Endothelial cell of umbilical vein (primary cell): ENCODE results near the gene CTNND2. TPM values are rescaled to one million over a fixed set of nuclear protein-coding genes. Genes with fewer than 3 reads are reported as not detected.

ENCODE experiments used
- BruUV-seq: library from RNA; stranded (reverse); fragments of 400-500 nt; replicated peaks from 2 replicates; lab custom pipeline; 2021; lab: Mats Ljungman, UMichigan
- CTCF ChIA-PET: fragments of 300-600, 350-600 bp; sonication (Branson Sonifier 250); formaldehyde crosslinking; loops from one replicate; lab custom pipeline; 2021; ENCODE audit warnings: antibody characterized with exemption, inconsistent platforms; lab: Charles Lee
- POLR2A ChIA-PET: fragments of 300-600, 350-600 bp; sonication (Branson Sonifier 250); formaldehyde crosslinking; loops from one replicate; lab custom pipeline; 2021; ENCODE audit warnings: antibody characterized with exemption, inconsistent platforms; lab: Charles Lee
- DNase-seq: peaks from one replicate; pipeline ENCODE4 v3.0.0-alpha.2; 2011; ENCODE audit warnings: low read depth, low spot score
- FAIRE-seq: peaks from 2 replicates; lab custom pipeline; 2011; peaks lifted over from hg19 to GRCh38; lab: Jason Lieb, UNC
- H2AFZ ChIP-seq: 2 replicates; pipeline ENCODE4 v1.6.0; 2012; ENCODE audit warnings: low read depth, low read length, control low read depth, inconsistent platforms
- H3K27ac ChIP-seq: 2 replicates; pipeline ENCODE4 v1.5.1; 2011; ENCODE audit warnings: low read depth, mild to moderate bottlenecking, control low read depth, low read length, moderate library complexity; ENCODE audit not compliant: insufficient read depth
- H3K27me3 ChIP-seq, 2 experiments: 2 replicates each; pipeline versions ENCODE4 v1.6.0 to v1.6.1; 2011; ENCODE audit warnings: low read length in 2 of 2, mixed read lengths in 1 of 2; ENCODE audit not compliant: control insufficient read depth in 2 of 2, insufficient read depth in 2 of 2
- H3K36me3 ChIP-seq, 2 experiments: 2 replicates in 1 of 2; 3 replicates in 1 of 2; pipeline ENCODE4 v1.5.1; 2011; ENCODE audit warnings: low read length in 2 of 2, mild to moderate bottlenecking in 1 of 2, moderate library complexity in 1 of 2; ENCODE audit not compliant: control insufficient read depth in 2 of 2, insufficient read depth in 2 of 2; ENCODE audit errors: extremely low read depth in 1 of 2
- H3K4me1 ChIP-seq: 3 replicates; pipeline ENCODE4 v1.5.1; 2011; ENCODE audit warnings: mild to moderate bottlenecking, low read length; ENCODE audit not compliant: control insufficient read depth, insufficient read depth; ENCODE audit errors: extremely low read depth
- H3K4me2 ChIP-seq: 2 replicates; pipeline ENCODE4 v1.6.1; 2011; ENCODE audit warnings: low read length, control low read depth, mixed read lengths; ENCODE audit not compliant: insufficient read depth
- H3K4me3 ChIP-seq, 3 experiments: fragments of 200-600 bp in 1 of 3; sonication (generic), shearing (Covaris generic) in 1 of 3; replicated peaks in 1 of 3; 2 replicates each; pipeline ENCODE4 v1.5.1; 2011 to 2016; ENCODE audit warnings: control low read depth in 3 of 3, low read length in 3 of 3, mild to moderate bottlenecking in 2 of 3, inconsistent platforms in 1 of 3, low read depth in 1 of 3, moderate library complexity in 1 of 3; ENCODE audit not compliant: insufficient read depth in 1 of 3
- H3K79me2 ChIP-seq: 2 replicates; pipeline ENCODE4 v1.6.0; 2012; ENCODE audit warnings: low read length, inconsistent platforms; ENCODE audit not compliant: control insufficient read depth, insufficient read depth
- H3K9ac ChIP-seq: replicated peaks from 2 replicates; pipeline ENCODE3; 2011; ENCODE audit warnings: low read length, control low read depth; ENCODE audit not compliant: insufficient read depth; ENCODE audit errors: extremely low read depth
- H3K9me1 ChIP-seq: replicated peaks from 3 replicates; pipeline ENCODE4 v1.6.0; 2011; ENCODE audit warnings: mild to moderate bottlenecking, low read length; ENCODE audit not compliant: control insufficient read depth, insufficient read depth; ENCODE audit errors: extremely low read depth
- H3K9me3 ChIP-seq: replicated peaks from 2 replicates; pipeline ENCODE4 v1.5.1; 2012; ENCODE audit warnings: low read length, inconsistent platforms; ENCODE audit not compliant: control insufficient read depth, insufficient read depth
- H4K20me1 ChIP-seq: replicated peaks from 2 replicates; pipeline ENCODE3; 2011; ENCODE audit warnings: mild to moderate bottlenecking, low read length; ENCODE audit not compliant: control insufficient read depth, insufficient read depth; ENCODE audit errors: extremely low read depth
- EZH2 ChIP-seq: IDR thresholded peaks from 2 replicates; pipeline ENCODE4 v1.6.1; 2012; ENCODE audit warnings: borderline replicate concordance, low read depth, mild to moderate bottlenecking, moderate library complexity, low read length, inconsistent platforms; ENCODE audit not compliant: severe bottlenecking
- FOS ChIP-seq: IDR thresholded peaks from 2 replicates; pipeline ENCODE4 v1.6.1; 2011; ENCODE audit warnings: mild to moderate bottlenecking, low read length, moderate library complexity, borderline replicate concordance; ENCODE audit not compliant: insufficient read depth
- GATA2 ChIP-seq: IDR thresholded peaks from 2 replicates; pipeline ENCODE4 v1.7.0; 2011; ENCODE audit warnings: low read depth, mild to moderate bottlenecking, moderate library complexity, mixed read lengths, low read length; ENCODE audit not compliant: insufficient read length, insufficient read depth
- JUN ChIP-seq: IDR thresholded peaks from 2 replicates; pipeline ENCODE4 v1.6.1; 2011; ENCODE audit warnings: borderline replicate concordance, low read depth; ENCODE audit not compliant: insufficient read length, insufficient read depth
- MYC ChIP-seq: IDR thresholded peaks from one replicate; pipeline ENCODE4 v1.6.1; 2011; ENCODE audit warnings: mild to moderate bottlenecking, low read depth, low read length
- POLR2A ChIP-seq: IDR thresholded peaks from 2 replicates; pipeline ENCODE4 v1.6.1; 2012; ENCODE audit warnings: low read depth, mild to moderate bottlenecking, control low read depth, low read length
- POLR2AphosphoS5 ChIP-seq: IDR thresholded peaks from 2 replicates; pipeline ENCODE4 v1.6.1; 2012; ENCODE audit warnings: low read depth, mild to moderate bottlenecking, control low read depth, low read length, moderate library complexity; ENCODE audit not compliant: insufficient read depth
- dilution Hi-C: fragments of 300-500 bp; cut with MboI; formaldehyde crosslinking; loops from one replicate; pipeline ENCODE4 v1.15.0; 2019; ENCODE audit warnings: low sequenced_read_pairs; ENCODE audit not compliant: extremely low pct_ligation_motif_present
- intact Hi-C: fragments of 100-400 bp; cut with micrococcal nuclease; formaldehyde crosslinking; loops from one replicate; pipeline ENCODE4 v1.10.0; 2022
- polyA plus RNA-seq, 4 experiments: library from polyadenylated mRNA; depleted of rRNA in 3 of 4; stranded (reverse) in 3 of 4; unstranded in 1 of 4; fragments of >200 nt; gene quantifications; 2 replicates each; pipeline versions ENCODE4 v1.2.1 to v1.2.3, GENCODE V29; 2011 to 2012; ENCODE audit warnings: missing spikeins in 1 of 4
- total RNA-seq: library from RNA; stranded (reverse); gene quantifications from 2 replicates; pipeline ENCODE4 v1.2.3, GENCODE V29; 2021
- TF ChIP-seq, protein P1 (sequence below), 2 donors: IDR thresholded peaks; 1 replicate in 1 of 2; 2 replicates in 1 of 2; pipeline ENCODE4 v1.5.1; 2011; ENCODE audit warnings: low read length in 2 of 2, mild to moderate bottlenecking in 2 of 2, moderate library complexity in 2 of 2, control low read depth in 1 of 2, inconsistent platforms in 1 of 2, low read depth in 1 of 2; ENCODE audit not compliant: insufficient read depth in 1 of 2; ENCODE audit errors: extremely low read depth in 1 of 2
- TF ChIP-seq, protein P2 (sequence below): IDR thresholded peaks from 2 replicates; pipeline ENCODE4 v1.6.1; 2011; ENCODE audit not compliant: insufficient read depth, insufficient read length

The CTNND2 gene
- total and polyA plus RNA-seq, 2 donors (not counting 3 experiments of a cell fraction or from before 2014, with no cell fraction given): not detected

DNA sequence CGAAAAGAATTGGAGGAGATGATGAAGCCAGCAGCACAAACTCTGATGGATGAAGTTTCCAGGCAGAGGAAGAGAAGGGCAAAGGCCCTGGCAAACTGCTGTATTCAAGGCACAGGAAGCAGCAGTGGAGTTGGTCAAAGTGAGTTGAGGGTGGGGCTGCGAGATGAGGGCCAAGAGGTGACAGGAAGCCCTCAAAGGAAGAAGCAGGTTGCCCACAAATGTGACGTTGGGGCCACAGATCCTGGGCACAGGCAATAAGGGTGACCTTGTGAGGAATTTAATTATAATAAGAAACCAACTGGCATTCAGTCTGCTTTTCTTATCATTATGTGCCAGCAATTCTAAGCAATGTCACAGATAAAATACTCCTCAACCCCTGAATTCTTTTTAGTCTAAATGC is 261.8 kb downstream of the CTNND2 start:
- H3K36me3 ChIP-seq: no peaks in the 10 kb centered on the region
- no peaks in the 10 kb centered on the region for H3K4me1 ChIP-seq
- no peak overlapping the region for H3K9ac ChIP-seq
- H3K9me3 ChIP-seq: no peaks in the 10 kb centered on the region
- no peak overlapping the region for H2AFZ ChIP-seq
- H3K4me2 ChIP-seq: no peak overlapping the region
- no peaks in the 10 kb centered on the region for H3K27me3 ChIP-seq
- no peak for TF ChIP-seq GATA2
- TF ChIP-seq POLR2A: no peak
- TF ChIP-seq, protein P1, sequence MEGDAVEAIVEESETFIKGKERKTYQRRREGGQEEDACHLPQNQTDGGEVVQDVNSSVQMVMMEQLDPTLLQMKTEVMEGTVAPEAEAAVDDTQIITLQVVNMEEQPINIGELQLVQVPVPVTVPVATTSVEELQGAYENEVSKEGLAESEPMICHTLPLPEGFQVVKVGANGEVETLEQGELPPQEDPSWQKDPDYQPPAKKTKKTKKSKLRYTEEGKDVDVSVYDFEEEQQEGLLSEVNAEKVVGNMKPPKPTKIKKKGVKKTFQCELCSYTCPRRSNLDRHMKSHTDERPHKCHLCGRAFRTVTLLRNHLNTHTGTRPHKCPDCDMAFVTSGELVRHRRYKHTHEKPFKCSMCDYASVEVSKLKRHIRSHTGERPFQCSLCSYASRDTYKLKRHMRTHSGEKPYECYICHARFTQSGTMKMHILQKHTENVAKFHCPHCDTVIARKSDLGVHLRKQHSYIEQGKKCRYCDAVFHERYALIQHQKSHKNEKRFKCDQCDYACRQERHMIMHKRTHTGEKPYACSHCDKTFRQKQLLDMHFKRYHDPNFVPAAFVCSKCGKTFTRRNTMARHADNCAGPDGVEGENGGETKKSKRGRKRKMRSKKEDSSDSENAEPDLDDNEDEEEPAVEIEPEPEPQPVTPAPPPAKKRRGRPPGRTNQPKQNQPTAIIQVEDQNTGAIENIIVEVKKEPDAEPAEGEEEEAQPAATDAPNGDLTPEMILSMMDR (IDR thresholded peaks at IDR 0.05; ENCODE audit: extremely low read depth in 1 of 2, insufficient read depth in 1 of 2, low read depth in 1 of 2, low read length in 2 of 2): no peak
- no peak for TF ChIP-seq MYC
- no peak for TF ChIP-seq POLR2AphosphoS5
- no peak for TF ChIP-seq JUN
- no peak for TF ChIP-seq EZH2
- no peak for TF ChIP-seq FOS
- TF ChIP-seq, protein P2, sequence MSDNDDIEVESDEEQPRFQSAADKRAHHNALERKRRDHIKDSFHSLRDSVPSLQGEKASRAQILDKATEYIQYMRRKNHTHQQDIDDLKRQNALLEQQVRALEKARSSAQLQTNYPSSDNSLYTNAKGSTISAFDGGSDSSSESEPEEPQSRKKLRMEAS: no peak
- ChIA-PET CTCF (no interaction called here), POLR2A (no interaction called here)
- DNase-seq (no peak), FAIRE-seq (no peak)
- dilution Hi-C loops: no loop called here
- no TSS peak for BruUV-seq
- intact Hi-C loops: no loop called here
- H3K79me2 ChIP-seq: no peaks in the 10 kb centered on the region
- H3K9me1 ChIP-seq: no peaks in the 10 kb centered on the region
- no peak overlapping the region for H3K27ac ChIP-seq
- H3K4me3 ChIP-seq: no peak overlapping the region
- no peaks in the 10 kb centered on the region for H4K20me1 ChIP-seq
